Vagina (tissue), 2 donors: Measurements from ENCODE around the gene HARS1. TPM values are rescaled to one million over a fixed set of nuclear protein-coding genes. Genes with fewer than 3 reads are reported as not detected.
"Not testable (repeated sequence)": the region's sequence is repeated elsewhere in the genome, so short reads cannot be mapped to it uniquely, and the experiment has no call there.

ENCODE experiments used
- DNase-seq, 2 donors: peaks; one replicate each; pipeline ENCODE4 v3.0.0-alpha.2; 2017; ENCODE audit errors: extremely low spot score in 2 of 2
- H3K27ac ChIP-seq: fragments of 200-600 bp; sonication (generic); one replicate; pipeline ENCODE4 v1.5.1; 2019
- H3K27me3 ChIP-seq: fragments of 200-600 bp; sonication (generic); one replicate; pipeline ENCODE4 v1.5.1; 2019
- H3K36me3 ChIP-seq, 2 donors: fragments of 200-600 bp; sonication (generic); one replicate each; pipeline ENCODE4 v1.5.1; 2017 to 2019
- H3K4me1 ChIP-seq: fragments of 200-600 bp; sonication (generic); one replicate; pipeline ENCODE4 v1.5.1; 2019
- H3K4me3 ChIP-seq, 2 donors: fragments of 200-600 bp; sonication (generic); 1 replicate in 1 of 2; 2 replicates in 1 of 2; pipeline ENCODE4 v1.5.1; 2016 to 2019
- H3K9me3 ChIP-seq: fragments of 200-600 bp; sonication (generic); one replicate; pipeline ENCODE4 v1.5.1; 2019
- CTCF ChIP-seq, 3 experiments: fragments of 450-650 bp in 2 of 3; fragments of 200-600 bp in 1 of 3; sonication (generic) in 1 of 3; IDR thresholded peaks; one replicate each; pipeline ENCODE4 v1.5.1; 2017 to 2019; ENCODE audit warnings: antibody characterized with exemption in 3 of 3, mild to moderate bottlenecking in 2 of 3, moderate library complexity in 2 of 3
- POLR2A ChIP-seq, 2 donors: fragments of 450-650 bp; IDR thresholded peaks; one replicate each; pipeline ENCODE4 v1.6.1; 2017; ENCODE audit warnings: antibody characterized with exemption in 2 of 2, mild to moderate bottlenecking in 2 of 2, moderate library complexity in 2 of 2
- POLR2AphosphoS5 ChIP-seq, 2 donors: sonication (generic); formaldehyde crosslinking; IDR thresholded peaks; one replicate each; pipeline ENCODE4 v1.9.0; 2017; ENCODE audit warnings: antibody characterized with exemption in 2 of 2, mild to moderate bottlenecking in 2 of 2, low read depth in 1 of 2; ENCODE audit not compliant: insufficient read depth in 1 of 2
- intact Hi-C: fragments of 100-400 bp; cut with DNase I; formaldehyde crosslinking; loops from one replicate; pipeline ENCODE4 v1.15.1; 2023
- total RNA-seq: library from RNA; depleted of rRNA; stranded (reverse); fragments of >200 nt; gene quantifications from one replicate; pipeline ENCODE4 v1.2.3, GENCODE V29; 2016

HARS1 gene
- total RNA-seq, 1 donor from 2014 or later: 54.8 TPM

DNA sequence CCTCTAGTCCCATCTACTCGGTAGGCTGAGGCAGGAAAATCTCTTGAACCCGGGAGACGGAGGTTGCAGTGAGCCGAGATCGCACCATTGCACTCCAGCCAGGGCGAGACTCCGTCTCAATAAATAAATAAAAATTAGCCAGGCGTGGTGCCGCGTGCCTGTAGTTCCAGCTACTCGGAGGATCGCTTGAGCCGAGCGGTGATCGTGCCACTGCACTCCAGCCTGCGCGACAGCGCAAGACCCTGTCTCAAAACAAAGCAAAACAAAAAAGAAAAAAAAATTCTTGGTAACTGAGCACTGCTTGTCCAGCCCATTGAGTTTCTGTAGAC lies 27.2 kb downstream of the HARS1 start:
- Histone ChIP-seq H3K4me3 (peak overlapping the region; percentile 76 to 86), H3K9me3 (no peaks in the 10 kb centered on the region), H3K4me1 (peaks cover 25% of the 10 kb centered on the region), H3K27ac (peak overlapping the region; percentile 78), H3K36me3 (peaks cover 0 to 44% of the 10 kb centered on the region in 2 donors), H3K27me3 (no peaks in the 10 kb centered on the region)
- no peak for DNase-seq
- no peak for TF ChIP-seq POLR2AphosphoS5 (IDR thresholded peaks at IDR 0.05; ENCODE audit: insufficient read depth in 1 of 2, low read depth in 1 of 2)
- no peak for TF ChIP-seq POLR2A (IDR thresholded peaks at IDR 0.05)
- no peak for TF ChIP-seq CTCF (IDR thresholded peaks at IDR 0.05)
- intact Hi-C loops: no loop called here

GRCh38 chr5:140660371-140660770 lies 30.8 kb downstream of the HARS1 start:
- H3K36me3 ChIP-seq: peaks cover 0 to 75% of the 10 kb centered on the region in 2 donors
- intact Hi-C loops, DNase-seq, H3K4me3 ChIP-seq, H3K27ac ChIP-seq, H3K4me1 ChIP-seq, H3K27me3 ChIP-seq, H3K9me3 ChIP-seq: not testable (repeated sequence)

GRCh38 chr5:140658870-140659269 lies 32.3 kb downstream of the HARS1 start:
- TF ChIP-seq CTCF (IDR thresholded peaks at IDR 0.05) (no peak), POLR2AphosphoS5 (IDR thresholded peaks at IDR 0.05; ENCODE audit: insufficient read depth in 1 of 2, low read depth in 1 of 2) (no peak), POLR2A (IDR thresholded peaks at IDR 0.05) (no peak)
- Histone ChIP-seq H3K4me1 (no peaks in the 10 kb centered on the region), H3K27ac (no peak overlapping the region), H3K36me3 (peaks cover 6 to 90% of the 10 kb centered on the region in 2 donors), H3K27me3 (no peaks in the 10 kb centered on the region), H3K4me3 (no peak overlapping the region), H3K9me3 (no peaks in the 10 kb centered on the region)
- DNase-seq: no peak
- intact Hi-C loops: no loop called here

DNA sequence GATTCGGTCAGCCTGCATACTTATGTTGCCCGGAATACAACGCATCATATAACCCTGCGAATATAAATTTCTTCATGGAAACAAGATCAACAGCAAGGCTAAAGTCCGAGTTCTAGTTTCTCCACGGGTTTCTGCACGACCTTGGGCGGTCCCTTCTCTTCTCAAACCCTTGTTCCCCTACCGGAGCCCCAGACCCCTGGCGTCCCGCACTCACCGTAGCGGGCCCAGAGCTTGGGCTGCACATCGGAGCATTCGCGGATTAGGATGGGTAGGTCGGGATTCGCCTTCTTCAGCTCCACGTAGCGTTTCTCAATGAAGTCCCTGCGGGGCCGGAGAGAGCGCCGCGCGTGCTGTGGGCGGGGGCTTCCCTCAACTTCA lies 44.1 kb downstream of the HARS1 start:
- Histone ChIP-seq H3K27ac (peak overlapping the region; percentile 66), H3K36me3 (peaks cover 0 to 49% of the 10 kb centered on the region in 2 donors), H3K4me1 (peaks cover 33% of the 10 kb centered on the region), H3K4me3 (peak overlapping the region; percentile 64 to 76), H3K27me3 (no peaks in the 10 kb centered on the region), H3K9me3 (no peaks in the 10 kb centered on the region)
- intact Hi-C loops: loop anchor here (5.0 kb wide), 1 partner anchor 100 kb away; the partner anchor contains the start of gene EIF4EBP3
- no peak for DNase-seq
- TF ChIP-seq CTCF (IDR thresholded peaks at IDR 0.05) (no peak), POLR2A (IDR thresholded peaks at IDR 0.05) (no peak), POLR2AphosphoS5 (IDR thresholded peaks at IDR 0.05; ENCODE audit: insufficient read depth in 1 of 2, low read depth in 1 of 2) (no peak)

- Histone ChIP-seq H3K4me3 (no peak overlapping the region), H3K36me3 (peaks cover 0 to 22% of the 10 kb centered on the region in 2 donors), H3K27me3 (no peaks in the 10 kb centered on the region), H3K4me1 (peaks cover 44% of the 10 kb centered on the region), H3K27ac (no peak overlapping the region), H3K9me3 (no peaks in the 10 kb centered on the region)
- intact Hi-C loops: no loop called here
- DNase-seq: no peak
- TF ChIP-seq CTCF (IDR thresholded peaks at IDR 0.05) (no peak), POLR2A (IDR thresholded peaks at IDR 0.05) (no peak), POLR2AphosphoS5 (IDR thresholded peaks at IDR 0.05; ENCODE audit: insufficient read depth in 1 of 2, low read depth in 1 of 2) (no peak)
Observed at GRCh38 chr5:140642718-140643117, 48.5 kb downstream of the HARS1 start.

DNA sequence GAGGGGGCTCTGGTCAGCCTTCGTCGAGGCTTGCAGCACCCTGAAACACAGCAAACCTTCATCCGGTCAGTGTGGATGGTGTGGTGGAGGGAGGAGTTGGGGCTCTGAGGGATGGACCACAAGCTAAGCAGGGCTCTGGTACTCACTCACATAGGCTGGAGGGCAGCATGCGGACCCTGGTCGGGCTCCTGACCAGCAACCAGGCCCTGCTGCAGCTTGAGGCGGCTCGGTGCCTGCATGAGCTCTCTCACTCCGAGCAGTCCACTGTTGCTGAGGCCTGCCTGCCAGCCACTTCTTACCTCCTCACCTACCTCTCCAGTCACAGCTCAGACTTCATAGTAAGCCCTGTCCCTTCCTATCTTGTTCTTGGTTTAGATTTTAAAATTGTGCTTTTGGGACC lies 49.5 kb downstream of the HARS1 start:
- peaks cover 40% of the 10 kb centered on the region for H3K4me1 ChIP-seq
- no peaks in the 10 kb centered on the region for H3K27me3 ChIP-seq
- no peak overlapping the region for H3K27ac ChIP-seq
- no peak for DNase-seq
- TF ChIP-seq CTCF (IDR thresholded peaks at IDR 0.05): no peak
- no peak for TF ChIP-seq POLR2A (IDR thresholded peaks at IDR 0.05)
- no peak for TF ChIP-seq POLR2AphosphoS5 (IDR thresholded peaks at IDR 0.05; ENCODE audit: insufficient read depth in 1 of 2, low read depth in 1 of 2)
- no peak overlapping the region for H3K4me3 ChIP-seq
- peaks cover 0 to 22% of the 10 kb centered on the region in 2 donors for H3K36me3 ChIP-seq
- intact Hi-C loops: no loop called here
- H3K9me3 ChIP-seq: no peaks in the 10 kb centered on the region
